ENCODE measurements around the gene NYAP2. TPM values are rescaled to one million over a fixed set of nuclear protein-coding genes. Genes with fewer than 3 reads are reported as not detected.

NYAP2 gene
- total and polyA plus RNA-seq, 10 of the 15 experiments (the other 5 are each of a cell fraction or from before 2014, with no cell fraction given), result 0.03 TPM; not detected in 9

DNA sequence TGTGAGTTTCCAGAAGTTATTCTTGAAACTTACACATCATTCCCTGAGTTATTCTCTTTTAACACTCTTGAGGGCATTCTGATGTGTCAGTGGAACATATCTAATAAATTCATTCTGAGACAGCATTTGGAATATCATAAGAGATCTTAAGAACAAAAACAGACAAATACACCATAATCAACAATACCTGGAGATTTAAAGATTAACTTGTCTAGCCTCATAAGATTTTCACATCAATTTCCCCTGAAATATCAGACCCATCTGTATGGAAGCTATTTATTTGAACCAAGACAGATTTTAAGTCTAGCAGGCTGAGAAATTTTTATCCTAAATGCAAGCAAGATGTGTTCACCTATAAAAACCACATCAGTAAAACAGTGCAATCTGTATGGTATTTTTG is 181.6 kb downstream of the NYAP2 start (continued):
- TF ChIP-seq, protein P1, sequence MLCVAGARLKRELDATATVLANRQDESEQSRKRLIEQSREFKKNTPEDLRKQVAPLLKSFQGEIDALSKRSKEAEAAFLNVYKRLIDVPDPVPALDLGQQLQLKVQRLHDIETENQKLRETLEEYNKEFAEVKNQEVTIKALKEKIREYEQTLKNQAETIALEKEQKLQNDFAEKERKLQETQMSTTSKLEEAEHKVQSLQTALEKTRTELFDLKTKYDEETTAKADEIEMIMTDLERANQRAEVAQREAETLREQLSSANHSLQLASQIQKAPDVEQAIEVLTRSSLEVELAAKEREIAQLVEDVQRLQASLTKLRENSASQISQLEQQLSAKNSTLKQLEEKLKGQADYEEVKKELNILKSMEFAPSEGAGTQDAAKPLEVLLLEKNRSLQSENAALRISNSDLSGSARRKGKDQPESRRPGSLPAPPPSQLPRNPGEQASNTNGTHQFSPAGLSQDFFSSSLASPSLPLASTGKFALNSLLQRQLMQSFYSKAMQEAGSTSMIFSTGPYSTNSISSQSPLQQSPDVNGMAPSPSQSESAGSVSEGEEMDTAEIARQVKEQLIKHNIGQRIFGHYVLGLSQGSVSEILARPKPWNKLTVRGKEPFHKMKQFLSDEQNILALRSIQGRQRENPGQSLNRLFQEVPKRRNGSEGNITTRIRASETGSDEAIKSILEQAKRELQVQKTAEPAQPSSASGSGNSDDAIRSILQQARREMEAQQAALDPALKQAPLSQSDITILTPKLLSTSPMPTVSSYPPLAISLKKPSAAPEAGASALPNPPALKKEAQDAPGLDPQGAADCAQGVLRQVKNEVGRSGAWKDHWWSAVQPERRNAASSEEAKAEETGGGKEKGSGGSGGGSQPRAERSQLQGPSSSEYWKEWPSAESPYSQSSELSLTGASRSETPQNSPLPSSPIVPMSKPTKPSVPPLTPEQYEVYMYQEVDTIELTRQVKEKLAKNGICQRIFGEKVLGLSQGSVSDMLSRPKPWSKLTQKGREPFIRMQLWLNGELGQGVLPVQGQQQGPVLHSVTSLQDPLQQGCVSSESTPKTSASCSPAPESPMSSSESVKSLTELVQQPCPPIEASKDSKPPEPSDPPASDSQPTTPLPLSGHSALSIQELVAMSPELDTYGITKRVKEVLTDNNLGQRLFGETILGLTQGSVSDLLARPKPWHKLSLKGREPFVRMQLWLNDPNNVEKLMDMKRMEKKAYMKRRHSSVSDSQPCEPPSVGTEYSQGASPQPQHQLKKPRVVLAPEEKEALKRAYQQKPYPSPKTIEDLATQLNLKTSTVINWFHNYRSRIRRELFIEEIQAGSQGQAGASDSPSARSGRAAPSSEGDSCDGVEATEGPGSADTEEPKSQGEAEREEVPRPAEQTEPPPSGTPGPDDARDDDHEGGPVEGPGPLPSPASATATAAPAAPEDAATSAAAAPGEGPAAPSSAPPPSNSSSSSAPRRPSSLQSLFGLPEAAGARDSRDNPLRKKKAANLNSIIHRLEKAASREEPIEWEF (IDR thresholded peaks at IDR 0.05; ENCODE audit: insufficient replicate concordance, low read depth, low read length), result no peak
- no peak for TF ChIP-seq NRF1 (conservative IDR thresholded peaks at IDR 0.05; ENCODE audit: low read depth, low read length)
- no peak for TF ChIP-seq MEF2A (IDR thresholded peaks at IDR 0.05; ENCODE audit: insufficient read depth, low read depth, low read length)
- TF ChIP-seq LARP7 (IDR thresholded peaks at IDR 0.05), result no peak
- no peak for TF ChIP-seq SMAD1 (IDR thresholded peaks at IDR 0.05; ENCODE audit: low read depth, partially characterized antibody)
- TF ChIP-seq CREB1 (IDR thresholded peaks at IDR 0.05; ENCODE audit: low read depth), result no peak
- no peak for TF ChIP-seq RCOR1 (conservative IDR thresholded peaks at IDR 0.05; ENCODE audit: low read depth, low read length)
- TF ChIP-seq YY1 (IDR thresholded peaks at IDR 0.05; ENCODE audit: low read depth, low read length), result no peak
- TF ChIP-seq, protein P2, sequence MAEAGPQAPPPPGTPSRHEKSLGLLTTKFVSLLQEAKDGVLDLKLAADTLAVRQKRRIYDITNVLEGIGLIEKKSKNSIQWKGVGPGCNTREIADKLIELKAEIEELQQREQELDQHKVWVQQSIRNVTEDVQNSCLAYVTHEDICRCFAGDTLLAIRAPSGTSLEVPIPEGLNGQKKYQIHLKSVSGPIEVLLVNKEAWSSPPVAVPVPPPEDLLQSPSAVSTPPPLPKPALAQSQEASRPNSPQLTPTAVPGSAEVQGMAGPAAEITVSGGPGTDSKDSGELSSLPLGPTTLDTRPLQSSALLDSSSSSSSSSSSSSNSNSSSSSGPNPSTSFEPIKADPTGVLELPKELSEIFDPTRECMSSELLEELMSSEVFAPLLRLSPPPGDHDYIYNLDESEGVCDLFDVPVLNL (IDR thresholded peaks at IDR 0.05; ENCODE audit: low read depth, low read length), result no peak
- no peak for TF ChIP-seq ZSCAN29 (IDR thresholded peaks at IDR 0.05)
- TF ChIP-seq NR2F1 (conservative IDR thresholded peaks at IDR 0.05), result no peak

Data from GM12878 (cell line).